Transverse colon (tissue), 4 donors: ENCODE measurements around the gene MYOM1.

Source experiments
- POLR2A ChIP-seq: fragments of 450-650 bp; IDR thresholded peaks from one replicate; pipeline ENCODE4 v1.6.1; 2016; ENCODE audit warnings: antibody characterized with exemption, mild to moderate bottlenecking, moderate library complexity
- POLR2AphosphoS5 ChIP-seq, 3 donors: sonication (generic); formaldehyde crosslinking; IDR thresholded peaks; one replicate each; pipeline ENCODE4 v1.6.1; 2016; ENCODE audit warnings: antibody characterized with exemption in 3 of 3
- TF ChIP-seq, protein P1 (sequence below), 5 experiments: fragments of 200-600 bp in 3 of 5; fragments of 450-650 bp in 2 of 5; sonication (generic) in 3 of 5; IDR thresholded peaks; 1 replicate in 2 of 5; 2 replicates in 3 of 5; pipeline ENCODE4 v1.5.1; 2016 to 2017; ENCODE audit warnings: antibody characterized with exemption in 5 of 5, inconsistent platforms in 3 of 5, mild to moderate bottlenecking in 2 of 5, moderate library complexity in 1 of 5

DNA sequence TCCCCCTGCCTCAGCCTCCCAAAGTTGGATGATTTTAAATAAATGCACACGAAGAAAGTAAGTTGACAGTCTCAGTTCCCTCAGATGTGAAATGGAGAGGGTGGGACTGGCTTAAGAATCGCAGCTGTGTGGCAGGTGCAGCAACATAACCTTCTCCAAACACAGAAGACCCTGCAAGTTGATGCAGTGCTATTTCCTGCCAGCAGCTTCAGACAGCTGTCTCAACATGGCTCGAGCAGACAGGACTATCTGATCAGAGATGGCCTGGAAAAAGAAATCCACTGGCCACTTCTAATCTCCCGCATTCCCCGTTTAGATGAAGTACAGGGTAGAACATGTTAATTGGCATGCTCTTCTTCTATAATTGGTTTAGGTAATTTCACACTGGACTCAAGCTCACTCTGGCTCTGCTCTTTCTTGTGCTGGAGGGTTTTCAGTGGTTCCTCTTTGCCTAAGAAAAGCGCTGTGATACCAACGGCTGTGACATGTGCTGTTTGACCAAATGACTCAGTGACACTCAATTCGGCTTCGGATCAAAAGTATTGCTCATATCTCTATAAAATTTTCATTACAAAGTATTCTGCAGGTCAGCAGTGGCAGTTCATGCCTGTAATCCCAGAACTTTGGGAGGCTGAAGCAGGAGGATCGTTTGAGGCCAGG, 40.2 kb downstream of the MYOM1 start:
- TF ChIP-seq, protein P1, sequence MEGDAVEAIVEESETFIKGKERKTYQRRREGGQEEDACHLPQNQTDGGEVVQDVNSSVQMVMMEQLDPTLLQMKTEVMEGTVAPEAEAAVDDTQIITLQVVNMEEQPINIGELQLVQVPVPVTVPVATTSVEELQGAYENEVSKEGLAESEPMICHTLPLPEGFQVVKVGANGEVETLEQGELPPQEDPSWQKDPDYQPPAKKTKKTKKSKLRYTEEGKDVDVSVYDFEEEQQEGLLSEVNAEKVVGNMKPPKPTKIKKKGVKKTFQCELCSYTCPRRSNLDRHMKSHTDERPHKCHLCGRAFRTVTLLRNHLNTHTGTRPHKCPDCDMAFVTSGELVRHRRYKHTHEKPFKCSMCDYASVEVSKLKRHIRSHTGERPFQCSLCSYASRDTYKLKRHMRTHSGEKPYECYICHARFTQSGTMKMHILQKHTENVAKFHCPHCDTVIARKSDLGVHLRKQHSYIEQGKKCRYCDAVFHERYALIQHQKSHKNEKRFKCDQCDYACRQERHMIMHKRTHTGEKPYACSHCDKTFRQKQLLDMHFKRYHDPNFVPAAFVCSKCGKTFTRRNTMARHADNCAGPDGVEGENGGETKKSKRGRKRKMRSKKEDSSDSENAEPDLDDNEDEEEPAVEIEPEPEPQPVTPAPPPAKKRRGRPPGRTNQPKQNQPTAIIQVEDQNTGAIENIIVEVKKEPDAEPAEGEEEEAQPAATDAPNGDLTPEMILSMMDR (IDR thresholded peaks at IDR 0.05): no peak
- TF ChIP-seq POLR2A: no peak
- TF ChIP-seq POLR2AphosphoS5 (IDR thresholded peaks at IDR 0.05): no peak
